K562 (cell line): Measurements from ENCODE around the gene UBN2.
A peak's percentile ranks its signal among the peaks of the same experiment; 100 is the strongest.

Source experiments
- NFE2 ChIP-seq: IDR thresholded peaks from 2 replicates; pipeline ENCODE4 v1.6.1; 2014; ENCODE audit warnings: antibody characterized with exemption, low read depth
- PHB ChIP-seq: fragments of 250-450 bp; sonication (Bioruptor Pico); IDR thresholded peaks from 2 replicates; pipeline ENCODE4 v1.5.0; 2021
- SUPT5H ChIP-seq: fragments of 450-650 bp; IDR thresholded peaks from 2 replicates; pipeline ENCODE4 v1.6.1; 2016

GRCh38 chr7:139203992-139204391 is 27.0 kb upstream of the UBN2 start:
- TF ChIP-seq NFE2 (peak; percentile 75), SUPT5H (no peak), PHB (CRISPR knock-in tag) (no peak)
